ENCODE measurements around the gene CDYL2.

DNA sequence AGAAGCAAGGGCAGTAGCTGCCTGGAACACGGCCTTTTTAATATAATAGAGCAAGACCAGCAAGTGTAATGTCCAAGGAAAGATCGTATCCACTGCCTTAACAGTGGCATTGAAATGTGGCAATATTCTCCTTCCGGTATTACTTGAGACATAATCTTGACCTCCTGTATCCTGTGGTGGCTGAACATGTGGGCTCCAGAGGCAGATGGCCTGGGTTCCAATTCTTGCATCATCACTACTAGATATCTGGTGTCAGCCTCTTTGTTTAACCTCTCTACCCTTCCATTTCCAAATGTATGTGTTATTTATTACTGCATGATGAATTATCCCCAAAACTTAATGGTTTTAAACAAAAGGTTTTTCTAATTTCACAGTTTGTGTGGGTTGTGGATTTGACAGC lies 3.5 kb upstream of the CDYL2 start:
- TF ChIP-seq, protein P1, sequence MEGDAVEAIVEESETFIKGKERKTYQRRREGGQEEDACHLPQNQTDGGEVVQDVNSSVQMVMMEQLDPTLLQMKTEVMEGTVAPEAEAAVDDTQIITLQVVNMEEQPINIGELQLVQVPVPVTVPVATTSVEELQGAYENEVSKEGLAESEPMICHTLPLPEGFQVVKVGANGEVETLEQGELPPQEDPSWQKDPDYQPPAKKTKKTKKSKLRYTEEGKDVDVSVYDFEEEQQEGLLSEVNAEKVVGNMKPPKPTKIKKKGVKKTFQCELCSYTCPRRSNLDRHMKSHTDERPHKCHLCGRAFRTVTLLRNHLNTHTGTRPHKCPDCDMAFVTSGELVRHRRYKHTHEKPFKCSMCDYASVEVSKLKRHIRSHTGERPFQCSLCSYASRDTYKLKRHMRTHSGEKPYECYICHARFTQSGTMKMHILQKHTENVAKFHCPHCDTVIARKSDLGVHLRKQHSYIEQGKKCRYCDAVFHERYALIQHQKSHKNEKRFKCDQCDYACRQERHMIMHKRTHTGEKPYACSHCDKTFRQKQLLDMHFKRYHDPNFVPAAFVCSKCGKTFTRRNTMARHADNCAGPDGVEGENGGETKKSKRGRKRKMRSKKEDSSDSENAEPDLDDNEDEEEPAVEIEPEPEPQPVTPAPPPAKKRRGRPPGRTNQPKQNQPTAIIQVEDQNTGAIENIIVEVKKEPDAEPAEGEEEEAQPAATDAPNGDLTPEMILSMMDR (conservative IDR thresholded peaks at IDR 0.05; ENCODE audit: low read depth, low read length) = no peak
- no peak for TF ChIP-seq EZH2phosphoT487 (IDR thresholded peaks at IDR 0.05; ENCODE audit: borderline replicate concordance, low read length)
